Ascending aorta (tissue), 2 donors: ENCODE measurements around the gene AKAP9. TPM values are rescaled to one million over a fixed set of nuclear protein-coding genes. Genes with fewer than 3 reads are reported as not detected.
"Not testable (repeated sequence)": the region's sequence is repeated elsewhere in the genome, so short reads cannot be mapped to it uniquely, and the experiment has no call there.

Source experiments
- DNase-seq, 2 donors: peaks; one replicate each; pipeline ENCODE4 v3.0.0-alpha.2; 2019; ENCODE audit warnings: low spot score in 2 of 2
- H3K27ac ChIP-seq, 2 donors: fragments of 200-600 bp; sonication (generic); one replicate each; pipeline ENCODE4 v1.5.1; 2016 to 2017; ENCODE audit warnings: mild to moderate bottlenecking in 1 of 2
- H3K27me3 ChIP-seq: fragments of 200-600 bp; sonication (generic); one replicate; pipeline ENCODE4 v1.5.1; 2017
- H3K36me3 ChIP-seq, 2 donors: fragments of 200-600 bp; sonication (generic); one replicate each; pipeline ENCODE4 v1.5.1; 2016
- H3K4me1 ChIP-seq, 2 donors: fragments of 200-600 bp; sonication (generic); one replicate each; pipeline ENCODE4 v1.5.1; 2016 to 2017; ENCODE audit warnings: mild to moderate bottlenecking in 1 of 2
- H3K4me3 ChIP-seq, 2 donors: fragments of 200-600 bp; sonication (generic); one replicate each; pipeline ENCODE4 v1.5.1; 2016 to 2017; ENCODE audit warnings: mild to moderate bottlenecking in 1 of 2
- H3K9me3 ChIP-seq, 2 donors: fragments of 200-600 bp; sonication (generic); one replicate each; pipeline ENCODE4 v1.5.1; 2016
- intact Hi-C: fragments of 100-400 bp; cut with DNase I; formaldehyde crosslinking; loops from one replicate; pipeline ENCODE4 v1.15.1; 2023
- total RNA-seq: library from RNA; depleted of rRNA; stranded (reverse); fragments of >200 nt; gene quantifications from one replicate; pipeline ENCODE4 v1.1.0, GENCODE V29; 2016
- TF ChIP-seq, protein P1 (sequence below), 3 experiments: fragments of 200-600 bp in 2 of 3; fragments of 450-650 bp in 1 of 3; sonication (generic) in 2 of 3; IDR thresholded peaks; one replicate each; pipeline ENCODE4 v1.5.1; 2016 to 2019; ENCODE audit warnings: antibody characterized with exemption in 3 of 3, mild to moderate bottlenecking in 1 of 3, moderate library complexity in 1 of 3

The AKAP9 gene
- total RNA-seq, 1 donor from 2014 or later: 14.4 TPM

DNA sequence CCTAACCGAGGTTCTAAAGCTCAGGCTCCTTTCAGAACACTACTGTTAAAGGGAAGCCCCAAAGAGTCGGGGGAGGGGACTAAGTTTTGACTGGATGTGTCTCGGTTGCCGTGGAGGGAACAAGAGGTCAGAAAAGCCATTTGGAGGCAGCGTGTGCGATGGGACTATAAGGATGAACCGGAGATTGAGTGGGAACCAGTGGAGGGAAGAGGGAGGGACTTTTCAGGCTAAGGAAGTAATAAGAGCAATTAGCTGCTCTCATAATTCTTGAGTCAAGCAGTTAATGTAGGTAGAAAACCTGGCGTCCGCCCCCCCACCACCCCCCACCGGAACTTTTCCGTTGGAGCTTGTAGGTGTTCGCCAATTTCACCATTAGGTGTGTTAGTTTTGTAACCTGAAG, 491 bp upstream of the AKAP9 start:
- Histone ChIP-seq H3K4me3 (peak overlapping the region; percentile 61 to 81), H3K4me1 (peaks cover 0 to 7% of the 10 kb centered on the region in 2 donors), H3K27me3 (no peaks in the 10 kb centered on the region), H3K36me3 (no peaks in the 10 kb centered on the region), H3K27ac (peak overlapping the region; percentile 89 to 94), H3K9me3 (no peaks in the 10 kb centered on the region)
- TF ChIP-seq, protein P1, sequence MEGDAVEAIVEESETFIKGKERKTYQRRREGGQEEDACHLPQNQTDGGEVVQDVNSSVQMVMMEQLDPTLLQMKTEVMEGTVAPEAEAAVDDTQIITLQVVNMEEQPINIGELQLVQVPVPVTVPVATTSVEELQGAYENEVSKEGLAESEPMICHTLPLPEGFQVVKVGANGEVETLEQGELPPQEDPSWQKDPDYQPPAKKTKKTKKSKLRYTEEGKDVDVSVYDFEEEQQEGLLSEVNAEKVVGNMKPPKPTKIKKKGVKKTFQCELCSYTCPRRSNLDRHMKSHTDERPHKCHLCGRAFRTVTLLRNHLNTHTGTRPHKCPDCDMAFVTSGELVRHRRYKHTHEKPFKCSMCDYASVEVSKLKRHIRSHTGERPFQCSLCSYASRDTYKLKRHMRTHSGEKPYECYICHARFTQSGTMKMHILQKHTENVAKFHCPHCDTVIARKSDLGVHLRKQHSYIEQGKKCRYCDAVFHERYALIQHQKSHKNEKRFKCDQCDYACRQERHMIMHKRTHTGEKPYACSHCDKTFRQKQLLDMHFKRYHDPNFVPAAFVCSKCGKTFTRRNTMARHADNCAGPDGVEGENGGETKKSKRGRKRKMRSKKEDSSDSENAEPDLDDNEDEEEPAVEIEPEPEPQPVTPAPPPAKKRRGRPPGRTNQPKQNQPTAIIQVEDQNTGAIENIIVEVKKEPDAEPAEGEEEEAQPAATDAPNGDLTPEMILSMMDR (IDR thresholded peaks at IDR 0.05): no peak
- DNase-seq: no peak
- intact Hi-C loops: loop anchor here (2.0 to 10.0 kb wide), 4 partner anchors 59 to 675 kb away; partner anchors contain the start of genes ANKIB1, CYP51A1, FZD1 and KRIT1

DNA sequence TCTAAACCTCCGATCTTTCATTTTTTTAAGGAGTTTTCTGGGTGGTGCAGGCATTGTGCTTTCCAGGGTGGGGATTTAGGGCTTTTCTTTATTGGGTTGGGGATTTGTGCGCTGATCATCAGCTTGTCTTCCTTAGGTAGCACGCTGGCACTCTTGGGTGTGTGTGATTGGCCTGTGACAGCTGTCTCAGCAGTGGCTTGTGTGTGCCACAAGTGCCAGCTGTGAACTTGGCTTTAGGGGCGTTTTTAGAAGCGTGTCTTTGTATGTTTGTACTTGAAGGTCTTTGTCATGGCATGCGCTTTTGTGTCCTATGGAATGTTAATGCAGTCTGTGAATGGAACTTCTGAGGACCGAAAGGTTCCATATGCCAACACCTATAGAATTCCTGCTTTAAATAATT, 788 bp downstream of the AKAP9 start:
- Histone ChIP-seq H3K4me3 (peak overlapping the region; percentile 61 to 81), H3K27me3 (no peaks in the 10 kb centered on the region), H3K9me3 (no peaks in the 10 kb centered on the region), H3K36me3 (no peaks in the 10 kb centered on the region), H3K27ac (peak overlapping the region; percentile 89 to 94), H3K4me1 (peaks cover 0 to 7% of the 10 kb centered on the region in 2 donors)
- TF ChIP-seq, protein P1 (IDR thresholded peaks at IDR 0.05): no peak
- no peak for DNase-seq
- intact Hi-C loops: loop anchor here (2.0 to 10.0 kb wide), 4 partner anchors 61 to 677 kb away; partner anchors contain the start of genes ANKIB1, CYP51A1, FZD1 and KRIT1

DNA sequence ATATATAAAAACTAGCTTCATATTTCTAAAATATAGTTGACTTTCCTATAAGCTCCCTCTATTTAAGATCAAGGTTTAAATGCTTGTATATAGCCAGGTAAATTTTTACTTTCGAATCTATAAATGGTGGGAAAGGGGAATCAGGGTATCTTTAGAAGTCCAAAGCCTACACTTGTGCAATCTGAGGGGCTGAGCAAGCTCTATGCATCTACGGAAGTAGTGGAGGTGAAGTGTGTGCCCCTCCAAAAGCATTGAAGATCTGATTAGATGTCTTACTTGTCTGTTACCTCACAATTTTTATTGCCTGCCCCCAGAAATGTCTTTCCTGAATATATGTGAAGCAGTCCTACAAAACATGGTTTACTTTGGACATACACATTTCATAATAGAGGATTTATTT, 1.6 kb downstream of the AKAP9 start:
- H3K4me1 ChIP-seq: peaks cover 0 to 7% of the 10 kb centered on the region in 2 donors

DNA sequence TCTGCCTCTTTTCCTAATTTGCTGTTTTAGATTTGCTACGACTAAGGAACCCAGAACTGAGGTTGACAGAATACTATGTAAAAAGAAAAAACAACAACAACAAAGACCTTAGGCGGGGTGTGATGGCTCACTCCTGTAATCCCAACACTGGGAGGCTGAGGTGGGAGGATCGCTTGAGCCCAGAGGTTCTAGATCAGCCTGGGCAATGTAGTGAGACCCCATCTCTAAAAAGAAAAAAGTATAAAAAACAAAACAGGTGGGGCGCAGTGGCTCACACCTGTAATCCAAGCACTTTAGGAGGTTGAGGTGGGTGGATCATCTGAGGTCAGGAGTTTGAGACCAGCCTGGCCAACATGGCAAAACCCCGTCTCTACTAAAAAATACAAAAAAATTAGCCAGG, 4.3 kb downstream of the AKAP9 start:
- not testable (repeated sequence) for H3K4me1 ChIP-seq, H3K27ac ChIP-seq, H3K27me3 ChIP-seq, H3K9me3 ChIP-seq, H3K4me3 ChIP-seq, DNase-seq, H3K36me3 ChIP-seq
- intact Hi-C loops: loop anchor here (10.0 kb wide), 2 partner anchors 300 to 680 kb away; partner anchors contain the start of genes ANKIB1, FZD1 and KRIT1

More for the DNA sequence above, 1.6 kb downstream of the AKAP9 start:
- intact Hi-C loops: loop anchor here (10.0 kb wide), 2 partner anchors 302 to 678 kb away; partner anchors contain the start of genes ANKIB1, FZD1 and KRIT1
- H3K27ac ChIP-seq: no peak overlapping the region
- peak overlapping the region; percentile 61 to 81 for H3K4me3 ChIP-seq
- DNase-seq: no peak
- H3K27me3 ChIP-seq: no peaks in the 10 kb centered on the region
- TF ChIP-seq, protein P1 (IDR thresholded peaks at IDR 0.05): no peak
- H3K36me3 ChIP-seq: no peaks in the 10 kb centered on the region
- no peaks in the 10 kb centered on the region for H3K9me3 ChIP-seq

DNA sequence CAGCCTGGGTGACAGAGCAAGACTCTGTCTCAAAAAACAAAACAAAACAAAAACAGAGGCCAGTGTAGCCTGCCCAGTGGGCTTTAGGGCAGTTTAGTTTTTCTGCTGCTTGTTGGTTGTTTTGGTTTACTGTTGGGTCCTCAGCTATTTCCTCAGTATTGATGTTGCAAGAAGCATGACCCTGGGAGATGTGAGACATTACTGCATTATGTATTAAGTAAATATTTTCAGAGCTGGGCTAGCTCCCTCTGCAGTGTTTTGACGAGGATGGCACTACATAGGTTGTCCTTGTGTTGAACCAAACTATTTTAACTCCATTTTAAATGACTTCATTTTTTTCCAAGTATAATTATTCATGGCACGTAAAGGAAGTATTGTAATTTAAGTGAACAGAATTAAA, 4.8 kb downstream of the AKAP9 start:
- Histone ChIP-seq H3K36me3 (no peaks in the 10 kb centered on the region), H3K27me3 (no peaks in the 10 kb centered on the region), H3K27ac (no peak overlapping the region), H3K4me1 (peaks cover 0 to 2% of the 10 kb centered on the region in 2 donors), H3K4me3 (no peak overlapping the region), H3K9me3 (no peaks in the 10 kb centered on the region)
- TF ChIP-seq, protein P1 (IDR thresholded peaks at IDR 0.05): no peak
- intact Hi-C loops: loop anchor here (10.0 kb wide), 2 partner anchors 299 to 681 kb away; partner anchors contain the start of genes ANKIB1, FZD1 and KRIT1
- DNase-seq: no peak

DNA sequence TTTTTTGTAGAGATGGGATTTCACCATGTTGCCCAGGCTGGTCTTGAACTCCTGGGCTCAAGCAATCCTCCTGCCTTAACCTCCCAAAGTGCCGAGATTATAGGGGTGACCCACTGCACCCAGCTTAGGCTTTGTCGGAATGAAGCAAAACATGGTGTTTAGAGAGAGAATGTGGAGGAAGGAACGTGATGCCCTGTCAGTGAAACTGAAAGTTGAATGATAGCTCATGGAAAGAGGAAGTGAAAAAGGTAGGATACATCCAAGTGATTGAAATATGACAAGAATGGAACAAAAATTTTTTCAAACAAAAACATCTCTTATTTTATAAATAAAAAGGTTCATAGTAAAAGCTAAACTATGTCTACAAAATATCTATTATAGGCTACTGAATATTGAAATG, 5.9 kb downstream of the AKAP9 start:
- H3K36me3 ChIP-seq: no peaks in the 10 kb centered on the region
- TF ChIP-seq, protein P1 (IDR thresholded peaks at IDR 0.05): no peak
- no peaks in the 10 kb centered on the region for H3K27me3 ChIP-seq
- DNase-seq: no peak
- H3K4me1 ChIP-seq: peaks cover 0 to 2% of the 10 kb centered on the region in 2 donors
- H3K4me3 ChIP-seq: no peak overlapping the region
- no peaks in the 10 kb centered on the region for H3K9me3 ChIP-seq
- intact Hi-C loops: loop anchor here (10.0 kb wide), 2 partner anchors 298 to 682 kb away; partner anchors contain the start of genes ANKIB1, FZD1 and KRIT1
- H3K27ac ChIP-seq: no peak overlapping the region
